ENCODE data around the gene KCNQ1.

The KCNQ1 gene

DNA sequence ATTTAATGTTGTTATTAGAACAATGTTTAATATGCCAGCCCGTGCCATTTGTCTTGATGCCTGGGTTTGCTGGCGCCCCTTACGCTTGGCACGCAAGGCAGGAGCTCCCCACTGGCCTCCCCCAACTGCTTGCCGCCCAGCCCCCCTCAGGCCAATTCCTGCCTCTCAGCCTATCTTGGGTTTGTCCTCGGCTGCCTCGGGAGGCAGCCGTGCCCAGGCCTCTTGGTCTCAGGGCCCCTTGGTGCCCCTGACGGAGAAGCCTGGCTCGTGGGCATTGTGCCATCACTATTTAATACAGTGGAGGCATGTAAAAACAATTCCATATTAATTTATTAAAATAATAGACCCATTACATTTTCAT is 135.2 kb downstream of the KCNQ1 start:
- Histone ChIP-seq H3K36me3 (ENCODE audit: low read depth) (no peaks in the 10 kb centered on the region), H3K9me3 (ENCODE audit: severe bottlenecking) (no peaks in the 10 kb centered on the region), H3K4me1 (ENCODE audit: insufficient read depth, poor library complexity, severe bottlenecking) (no peaks in the 10 kb centered on the region), H3K27ac (ENCODE audit: poor library complexity, severe bottlenecking) (no peak overlapping the region), H3K4me3 (ENCODE audit: severe bottlenecking) (no peak overlapping the region), H3K27me3 (ENCODE audit: insufficient read depth, poor library complexity, severe bottlenecking) (no peaks in the 10 kb centered on the region)
- ATAC-seq (ENCODE audit: low read depth), result no peak
- TF ChIP-seq, protein P1, sequence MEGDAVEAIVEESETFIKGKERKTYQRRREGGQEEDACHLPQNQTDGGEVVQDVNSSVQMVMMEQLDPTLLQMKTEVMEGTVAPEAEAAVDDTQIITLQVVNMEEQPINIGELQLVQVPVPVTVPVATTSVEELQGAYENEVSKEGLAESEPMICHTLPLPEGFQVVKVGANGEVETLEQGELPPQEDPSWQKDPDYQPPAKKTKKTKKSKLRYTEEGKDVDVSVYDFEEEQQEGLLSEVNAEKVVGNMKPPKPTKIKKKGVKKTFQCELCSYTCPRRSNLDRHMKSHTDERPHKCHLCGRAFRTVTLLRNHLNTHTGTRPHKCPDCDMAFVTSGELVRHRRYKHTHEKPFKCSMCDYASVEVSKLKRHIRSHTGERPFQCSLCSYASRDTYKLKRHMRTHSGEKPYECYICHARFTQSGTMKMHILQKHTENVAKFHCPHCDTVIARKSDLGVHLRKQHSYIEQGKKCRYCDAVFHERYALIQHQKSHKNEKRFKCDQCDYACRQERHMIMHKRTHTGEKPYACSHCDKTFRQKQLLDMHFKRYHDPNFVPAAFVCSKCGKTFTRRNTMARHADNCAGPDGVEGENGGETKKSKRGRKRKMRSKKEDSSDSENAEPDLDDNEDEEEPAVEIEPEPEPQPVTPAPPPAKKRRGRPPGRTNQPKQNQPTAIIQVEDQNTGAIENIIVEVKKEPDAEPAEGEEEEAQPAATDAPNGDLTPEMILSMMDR (IDR thresholded peaks at IDR 0.05; ENCODE audit: poor library complexity, severe bottlenecking), result no peak
- DNase-seq (ENCODE audit: low spot score), result peak; percentile 27

DNA sequence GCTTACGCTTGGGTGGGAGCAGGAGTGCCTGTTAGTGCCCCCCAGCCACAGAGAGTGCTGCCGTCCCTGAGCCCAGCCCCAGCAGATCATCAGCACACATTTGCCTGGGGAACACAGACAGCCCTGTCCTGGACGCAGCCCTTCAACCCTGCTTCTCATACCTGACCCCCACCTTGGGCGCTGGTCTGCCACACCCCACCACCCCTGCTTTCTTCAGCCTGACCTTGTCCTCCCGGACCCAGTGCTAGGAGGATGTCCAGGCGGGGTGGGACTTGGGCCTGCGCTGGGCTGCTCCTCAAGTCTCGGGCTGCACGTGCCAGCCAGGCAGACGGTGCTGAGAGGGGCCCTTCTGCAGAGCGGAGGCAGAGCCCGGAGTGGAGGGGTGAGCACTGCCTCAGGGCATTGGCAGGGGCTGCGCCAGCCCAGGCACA is 135.8 kb downstream of the KCNQ1 start:
- TF ChIP-seq, protein P1 (IDR thresholded peaks at IDR 0.05; ENCODE audit: poor library complexity, severe bottlenecking), result no peak
- ATAC-seq (ENCODE audit: low read depth) (no peak), DNase-seq (ENCODE audit: low spot score) (peak; percentile 43)

DNA sequence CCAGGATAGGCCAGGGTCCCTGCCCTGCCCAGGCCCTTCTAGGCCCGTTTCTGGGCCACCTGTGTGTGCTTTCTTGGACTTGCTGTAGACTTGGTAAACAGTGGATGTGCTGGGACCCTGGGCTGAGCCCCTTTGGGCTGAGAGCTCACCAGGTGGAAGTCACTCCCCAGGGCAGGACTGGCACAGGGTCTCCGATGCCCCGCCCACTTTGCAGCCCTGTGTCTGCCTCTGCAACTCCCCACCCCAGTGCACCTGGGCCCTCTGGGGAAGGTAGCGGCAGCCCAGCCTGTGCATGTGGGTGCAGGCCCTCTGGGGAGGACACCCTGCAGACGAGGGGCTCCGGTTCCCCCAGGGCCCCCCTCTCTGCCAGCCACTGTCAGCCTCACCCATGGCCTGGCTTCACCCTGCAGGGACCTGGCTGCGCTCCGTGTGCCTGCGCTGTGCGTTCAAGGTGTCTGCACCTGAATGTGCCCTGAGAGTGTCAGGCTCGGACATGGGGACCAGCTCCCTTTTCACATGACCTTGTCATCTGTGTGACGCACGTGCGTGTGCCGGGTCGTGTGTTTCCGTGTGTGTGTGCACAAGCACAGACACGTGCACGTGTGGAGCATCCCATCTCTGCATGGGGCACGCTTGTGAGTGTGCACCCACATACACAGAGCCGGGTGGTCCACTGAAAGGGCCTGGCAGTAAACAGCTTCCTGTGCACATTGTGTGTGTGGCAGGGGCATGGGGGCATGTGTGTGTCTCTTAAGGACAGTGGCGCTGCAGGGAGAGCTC is 136.5 kb downstream of the KCNQ1 start:
- no peak for ATAC-seq (ENCODE audit: low read depth)
- peak; percentile 55 for DNase-seq (ENCODE audit: low spot score)
- Histone ChIP-seq H3K36me3 (ENCODE audit: low read depth) (no peaks in the 10 kb centered on the region), H3K4me1 (ENCODE audit: insufficient read depth, poor library complexity, severe bottlenecking) (no peaks in the 10 kb centered on the region), H3K27me3 (ENCODE audit: insufficient read depth, poor library complexity, severe bottlenecking) (no peaks in the 10 kb centered on the region), H3K27ac (ENCODE audit: poor library complexity, severe bottlenecking) (no peak overlapping the region), H3K4me3 (ENCODE audit: severe bottlenecking) (no peak overlapping the region), H3K9me3 (ENCODE audit: severe bottlenecking) (no peaks in the 10 kb centered on the region)
- TF ChIP-seq, protein P1 (IDR thresholded peaks at IDR 0.05; ENCODE audit: poor library complexity, severe bottlenecking), result no peak

More for the DNA sequence above, 135.8 kb downstream of the KCNQ1 start:
- Histone ChIP-seq H3K27ac (ENCODE audit: poor library complexity, severe bottlenecking) (no peak overlapping the region), H3K9me3 (ENCODE audit: severe bottlenecking) (no peaks in the 10 kb centered on the region), H3K36me3 (ENCODE audit: low read depth) (no peaks in the 10 kb centered on the region), H3K4me3 (ENCODE audit: severe bottlenecking) (no peak overlapping the region), H3K27me3 (ENCODE audit: insufficient read depth, poor library complexity, severe bottlenecking) (no peaks in the 10 kb centered on the region), H3K4me1 (ENCODE audit: insufficient read depth, poor library complexity, severe bottlenecking) (no peaks in the 10 kb centered on the region)

DNA sequence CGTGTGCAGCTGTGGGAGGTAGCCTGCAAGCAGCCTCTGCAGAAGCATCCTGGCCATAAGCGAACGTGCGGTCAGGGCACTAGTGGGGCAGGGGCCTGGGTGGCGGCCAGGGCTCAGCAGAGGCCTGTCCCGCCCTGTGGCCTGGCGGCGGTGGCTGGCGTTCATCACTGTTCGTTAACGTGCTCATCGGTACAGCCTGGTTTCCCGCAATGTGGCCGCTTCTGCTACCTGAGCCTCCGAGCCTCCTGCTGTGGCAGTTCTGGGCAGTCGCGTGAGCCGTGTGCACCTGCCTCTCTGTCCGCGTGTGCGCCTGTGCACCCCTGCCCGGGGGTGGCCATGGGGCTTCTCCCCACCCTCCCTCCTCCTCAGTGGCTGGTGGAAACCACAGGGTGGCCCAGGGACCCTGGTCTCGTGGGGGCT is 137.1 kb downstream of the KCNQ1 start:
- ATAC-seq (ENCODE audit: low read depth), result no peak

More for the DNA sequence above, 137.1 kb downstream of the KCNQ1 start:
- TF ChIP-seq, protein P1 (IDR thresholded peaks at IDR 0.05; ENCODE audit: poor library complexity, severe bottlenecking), result no peak
- H3K4me3 ChIP-seq (ENCODE audit: severe bottlenecking), result no peak overlapping the region
- no peaks in the 10 kb centered on the region for H3K36me3 ChIP-seq (ENCODE audit: low read depth)
- H3K9me3 ChIP-seq (ENCODE audit: severe bottlenecking), result no peaks in the 10 kb centered on the region
- no peak overlapping the region for H3K27ac ChIP-seq (ENCODE audit: poor library complexity, severe bottlenecking)
- H3K4me1 ChIP-seq (ENCODE audit: insufficient read depth, poor library complexity, severe bottlenecking), result no peaks in the 10 kb centered on the region
- peak; percentile 58 for DNase-seq (ENCODE audit: low spot score)
- H3K27me3 ChIP-seq (ENCODE audit: insufficient read depth, poor library complexity, severe bottlenecking), result no peaks in the 10 kb centered on the region
